Spleen (tissue), 11 donors: ENCODE measurements around the gene MEF2A. TPM values are rescaled to one million over a fixed set of nuclear protein-coding genes. Genes with fewer than 3 reads are reported as not detected.
A peak's percentile ranks its signal among the peaks of the same experiment; 100 is the strongest.

Source experiments
- DNase-seq: peaks from one replicate; pipeline ENCODE4 v3.0.0-alpha.2; 2020
- H3K27ac ChIP-seq, 8 donors: fragments of 200-600 bp; sonication (generic) in 7 of 8; 1 replicate in 4 of 8; 2 replicates in 4 of 8; pipeline versions ENCODE4 v1.5.0 to v1.8.0; 2016 to 2021; ENCODE audit warnings: inconsistent platforms in 4 of 8, mild to moderate bottlenecking in 4 of 8, moderate library complexity in 1 of 8
- H3K27me3 ChIP-seq, 7 donors: fragments of 200-600 bp; sonication (generic) in 6 of 7; replicated peaks in 1 of 7; 1 replicate in 4 of 7; 2 replicates in 3 of 7; pipeline versions ENCODE4 v1.5.0 to v1.8.0; 2016 to 2021; ENCODE audit warnings: inconsistent platforms in 3 of 7, mild to moderate bottlenecking in 1 of 7
- H3K36me3 ChIP-seq, 6 donors: fragments of 200-600 bp; sonication (generic) in 5 of 6; 1 replicate in 4 of 6; 2 replicates in 2 of 6; pipeline versions ENCODE4 v1.5.0 to v1.8.0; 2016 to 2021; ENCODE audit warnings: inconsistent platforms in 2 of 6
- H3K4me1 ChIP-seq, 6 donors: fragments of 200-600 bp; sonication (generic) in 5 of 6; 1 replicate in 3 of 6; 2 replicates in 3 of 6; pipeline versions ENCODE4 v1.5.0 to v1.8.0; 2016 to 2021; ENCODE audit warnings: inconsistent platforms in 3 of 6
- H3K4me3 ChIP-seq, 8 donors: fragments of 200-600 bp; sonication (generic) in 7 of 8; 1 replicate in 4 of 8; 2 replicates in 4 of 8; pipeline versions ENCODE4 v1.5.0 to v1.8.0; 2016 to 2021; ENCODE audit warnings: inconsistent platforms in 4 of 8, mild to moderate bottlenecking in 4 of 8, moderate library complexity in 2 of 8
- H3K9me3 ChIP-seq, 8 donors: fragments of 200-600 bp; sonication (generic) in 7 of 8; 1 replicate in 4 of 8; 2 replicates in 4 of 8; pipeline versions ENCODE4 v1.5.0 to v1.8.0; 2016 to 2021; ENCODE audit warnings: inconsistent platforms in 4 of 8
- CTCF ChIP-seq, 11 experiments: fragments of 200-600 bp in 7 of 11; fragments of 450-650 bp in 4 of 11; sonication (generic) in 4 of 11; IDR thresholded peaks in 8 of 11; conservative IDR thresholded peaks in 3 of 11; 1 replicate in 7 of 11; 2 replicates in 4 of 11; pipeline versions ENCODE4 v1.4.0 to v1.8.0; 2016 to 2021; ENCODE audit warnings: antibody characterized with exemption in 11 of 11, inconsistent platforms in 4 of 11, mild to moderate bottlenecking in 1 of 11
- POLR2A ChIP-seq, 3 donors: fragments of 450-650 bp; IDR thresholded peaks; one replicate each; pipeline ENCODE4 v1.5.1; 2017; ENCODE audit warnings: antibody characterized with exemption in 3 of 3, mild to moderate bottlenecking in 1 of 3
- POLR2AphosphoS5 ChIP-seq, 3 donors: sonication (generic); formaldehyde crosslinking; IDR thresholded peaks; one replicate each; pipeline ENCODE4 v1.5.1; 2017; ENCODE audit warnings: antibody characterized with exemption in 3 of 3
- WGBS, 5 donors: extraction: QIAGEN DNeasy Blood & Tissue Kit in 3 of 5; methylation state at CpG; one replicate each; pipeline versions ENCODE4 v1.1.5 to v1.1.7; 2013 to 2018; 5-methylcytosine and 5-hydroxymethylcytosine counted together
- intact Hi-C: fragments of 100-400 bp; cut with DNase I; formaldehyde crosslinking; loops from one replicate; pipeline ENCODE4 v1.15.0; 2023; ENCODE audit warnings: low total_unique reads
- polyA plus RNA-seq, 3 donors: library from polyadenylated mRNA; stranded (reverse); fragments of 200-250 nt; gene quantifications; one replicate each; pipeline ENCODE4 v1.2.1, GENCODE V29; 2013
- total RNA-seq, 7 donors: library from RNA; depleted of rRNA in 3 of 7; stranded (reverse); fragments of >200 nt in 3 of 7; fragmentation: NEBNext Ultra II Directional in 4 of 7; extraction: Animal tissue kit (Norgen Biotek cat#: 25700) in 4 of 7; gene quantifications; one replicate each; pipeline versions ENCODE4 v1.1.0 to v1.2.1, GENCODE V29; 2016 to 2021
- donor health status: healthy with polysubstance abuse.
- donor health status: DM: no; HTN: no; CAD: no; lungs with moderate emphysema.
- donor health status: DM: no; HTN: no; CAD: no.
- donor health status: Bipolar disorder and iron deficiency.
- donor health status: healthy.
- donor health status: DM: no; HTN: no; CAD: no.
- donor health status: DM: yes; HTN: yes; CAD: no.

MEF2A gene
- total and polyA plus RNA-seq, 10 donors: 21.9 to 143 (median 90.6) TPM

- TF ChIP-seq POLR2A (IDR thresholded peaks at IDR 0.05) (no peak), CTCF (IDR thresholded peaks at IDR 0.05 in 8 of 11, conservative IDR thresholded peaks at IDR 0.05 in 3 of 11) (no peak), POLR2AphosphoS5 (IDR thresholded peaks at IDR 0.05) (no peak)
- no peak for DNase-seq
- peaks cover 8 to 44% (median 30%) of the 10 kb centered on the region in 6 donors for H3K4me1 ChIP-seq
- H3K4me3 ChIP-seq: no peak overlapping the region
- H3K9me3 ChIP-seq: no peaks in the 10 kb centered on the region
- H3K36me3 ChIP-seq: peaks cover 0 to 16% (median 0%) of the 10 kb centered on the region in 6 donors
- H3K27me3 ChIP-seq: no peaks in the 10 kb centered on the region
- peak overlapping the region; percentile 14 to 83 (median 76) for H3K27ac ChIP-seq
- intact Hi-C loops: loop anchor here (5.0 to 10.0 kb wide), 2 partner anchors 138 to 416 kb away; partner anchors contain the start of gene MEF2A
- 39 to 46% (median 43%) methylated on average over 4 of the region's 4 CpGs for WGBS, 5 donors
These were observed 137.3 kb downstream of the MEF2A start for GRCh38 chr15:99702895-99703602.

- peak overlapping the region; percentile 55 to 83 (median 76) for H3K27ac ChIP-seq
- 20 to 32% (median 27%) methylated on average over 7 of the region's 7 CpGs for WGBS, 5 donors
- H3K4me3 ChIP-seq: no peak overlapping the region
- peaks cover 0 to 23% (median 0%) of the 10 kb centered on the region in 6 donors for H3K36me3 ChIP-seq
- no peaks in the 10 kb centered on the region for H3K9me3 ChIP-seq
- no peaks in the 10 kb centered on the region for H3K27me3 ChIP-seq
- H3K4me1 ChIP-seq: peaks cover 13 to 51% (median 36%) of the 10 kb centered on the region in 6 donors
- intact Hi-C loops: loop anchor here (5.0 to 10.0 kb wide), 2 partner anchors 139 to 417 kb away; partner anchors contain the start of gene MEF2A
- no peak for DNase-seq
- TF ChIP-seq POLR2AphosphoS5 (IDR thresholded peaks at IDR 0.05): no peak
- peak in 9 of 11 experiments; percentile 22 to 77 (median 61) for TF ChIP-seq CTCF (IDR thresholded peaks at IDR 0.05 in 8 of 11, conservative IDR thresholded peaks at IDR 0.05 in 3 of 11)
These were observed 138.0 kb downstream of the MEF2A start for GRCh38 chr15:99703603-99704443.

GRCh38 chr15:99704444-99704838 is 138.7 kb downstream of the MEF2A start:
- Histone ChIP-seq H3K4me3 (no peak overlapping the region), H3K9me3 (no peaks in the 10 kb centered on the region), H3K27ac (peak overlapping the region in 7 of 8 donors; percentile 55 to 83 (median 77)), H3K4me1 (peaks cover 13 to 58% (median 39%) of the 10 kb centered on the region in 6 donors), H3K36me3 (peaks cover 0 to 29% (median 0%) of the 10 kb centered on the region in 6 donors), H3K27me3 (no peaks in the 10 kb centered on the region)
- no peak for DNase-seq
- TF ChIP-seq CTCF (IDR thresholded peaks at IDR 0.05 in 8 of 11, conservative IDR thresholded peaks at IDR 0.05 in 3 of 11): peak; percentile 62 to 91 (median 80)
- no peak for TF ChIP-seq POLR2A (IDR thresholded peaks at IDR 0.05)
- no peak for TF ChIP-seq POLR2AphosphoS5 (IDR thresholded peaks at IDR 0.05)
- 31 to 34% (median 32%) methylated on average over 3 of the region's 3 CpGs for WGBS, 5 donors
- intact Hi-C loops: loop anchor here (5.0 to 10.0 kb wide), 2 partner anchors 140 to 417 kb away; partner anchors contain the start of gene MEF2A
